Body of pancreas (tissue), 4 donors: ENCODE measurements around the gene DAB1. TPM values are rescaled to one million over a fixed set of nuclear protein-coding genes. Genes with fewer than 3 reads are reported as not detected.

ENCODE experiments used
- ATAC-seq: fragments of 150-250 bp; one replicate; pipeline ENCODE4 v1.9.1; 2016
- DNase-seq, 4 donors: peaks; one replicate each; pipeline ENCODE4 v3.0.0-alpha.2; 2019
- H3K27ac ChIP-seq, 4 donors: fragments of 200-600 bp; sonication (generic); 1 replicate in 3 of 4; 2 replicates in 1 of 4; pipeline versions ENCODE4 v1.5.1 to v1.6.1; 2016 to 2019; ENCODE audit warnings: mild to moderate bottlenecking in 1 of 4, mixed read lengths in 1 of 4, moderate library complexity in 1 of 4
- H3K27me3 ChIP-seq, 2 donors: fragments of 200-600 bp; sonication (generic); one replicate each; pipeline ENCODE4 v1.6.0; 2016; ENCODE audit warnings: mild to moderate bottlenecking in 1 of 2
- H3K36me3 ChIP-seq, 2 donors: fragments of 200-600 bp; sonication (generic); replicated peaks in 1 of 2; 2 replicates each; pipeline ENCODE4 v1.5.1; 2016; ENCODE audit warnings: low read depth in 2 of 2; ENCODE audit not compliant: insufficient read depth in 1 of 2
- H3K4me1 ChIP-seq: fragments of 200-600 bp; sonication (generic); one replicate; pipeline ENCODE4 v1.6.0; 2016
- H3K4me3 ChIP-seq, 2 donors: fragments of 200-600 bp; sonication (generic); 1 replicate in 1 of 2; 2 replicates in 1 of 2; pipeline ENCODE4 v1.5.1; 2016 to 2019
- H3K9me3 ChIP-seq, 3 donors: fragments of 200-600 bp; sonication (generic); 1 replicate in 2 of 3; 2 replicates in 1 of 3; pipeline ENCODE4 v1.5.1; 2016
- POLR2A ChIP-seq, 3 donors: fragments of 450-650 bp; IDR thresholded peaks; one replicate each; pipeline ENCODE4 v1.6.1; 2016; ENCODE audit warnings: antibody characterized with exemption in 3 of 3, mild to moderate bottlenecking in 2 of 3
- WGBS, 2 donors: methylation state at CpG; one replicate each; pipeline ENCODE4 v1.1.5; 2017; 5-methylcytosine and 5-hydroxymethylcytosine counted together
- intact Hi-C: fragments of 100-400 bp; cut with DNase I; formaldehyde crosslinking; loops from one replicate; pipeline ENCODE4 v1.15.1; 2023
- total RNA-seq, 2 donors: library from RNA; depleted of rRNA; stranded (reverse); fragments of >200 nt; gene quantifications; one replicate each; pipeline ENCODE4 v1.1.0, GENCODE V29; 2016
- TF ChIP-seq, protein P1 (sequence below), 7 experiments: fragments of 450-650 bp in 4 of 7; fragments of 200-600 bp in 3 of 7; sonication (generic) in 3 of 7; IDR thresholded peaks; one replicate each; pipeline ENCODE4 v1.5.1; 2016 to 2019; ENCODE audit warnings: antibody characterized with exemption in 7 of 7

Gene DAB1
- total RNA-seq, 2 donors from 2014 or later: under 0.01 TPM; not detected in 1

DNA sequence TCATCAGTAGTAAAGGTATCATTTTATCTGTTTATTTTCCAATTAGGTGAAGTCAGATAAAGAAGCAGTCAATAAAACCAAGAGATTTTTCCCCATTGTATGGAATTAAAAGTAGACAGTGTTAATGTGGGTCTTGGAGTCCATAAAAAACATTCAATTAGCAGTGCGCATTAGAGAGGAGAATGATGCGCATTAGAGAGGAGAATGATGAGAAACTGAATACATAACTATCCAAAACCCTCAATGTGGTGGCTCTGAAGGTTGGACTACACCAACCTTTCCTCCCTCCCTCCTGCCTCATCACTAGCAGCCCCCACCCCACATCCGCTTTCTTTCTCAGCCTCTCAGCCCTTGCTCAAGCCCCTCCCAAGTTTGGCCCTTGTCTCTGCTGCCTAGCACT lies 99.5 kb downstream of the DAB1 start:
- Histone ChIP-seq H3K4me3 (no peak overlapping the region), H3K27me3 (no peaks in the 10 kb centered on the region), H3K4me1 (no peaks in the 10 kb centered on the region), H3K27ac (no peak overlapping the region), H3K9me3 (no peaks in the 10 kb centered on the region), H3K36me3 (no peaks in the 10 kb centered on the region)
- no peak for DNase-seq
- no peak for ATAC-seq
- intact Hi-C loops: no loop called here
- WGBS, 2 donors: 85 to 89% methylated on average over 3 of the region's 3 CpGs
- TF ChIP-seq, protein P1, sequence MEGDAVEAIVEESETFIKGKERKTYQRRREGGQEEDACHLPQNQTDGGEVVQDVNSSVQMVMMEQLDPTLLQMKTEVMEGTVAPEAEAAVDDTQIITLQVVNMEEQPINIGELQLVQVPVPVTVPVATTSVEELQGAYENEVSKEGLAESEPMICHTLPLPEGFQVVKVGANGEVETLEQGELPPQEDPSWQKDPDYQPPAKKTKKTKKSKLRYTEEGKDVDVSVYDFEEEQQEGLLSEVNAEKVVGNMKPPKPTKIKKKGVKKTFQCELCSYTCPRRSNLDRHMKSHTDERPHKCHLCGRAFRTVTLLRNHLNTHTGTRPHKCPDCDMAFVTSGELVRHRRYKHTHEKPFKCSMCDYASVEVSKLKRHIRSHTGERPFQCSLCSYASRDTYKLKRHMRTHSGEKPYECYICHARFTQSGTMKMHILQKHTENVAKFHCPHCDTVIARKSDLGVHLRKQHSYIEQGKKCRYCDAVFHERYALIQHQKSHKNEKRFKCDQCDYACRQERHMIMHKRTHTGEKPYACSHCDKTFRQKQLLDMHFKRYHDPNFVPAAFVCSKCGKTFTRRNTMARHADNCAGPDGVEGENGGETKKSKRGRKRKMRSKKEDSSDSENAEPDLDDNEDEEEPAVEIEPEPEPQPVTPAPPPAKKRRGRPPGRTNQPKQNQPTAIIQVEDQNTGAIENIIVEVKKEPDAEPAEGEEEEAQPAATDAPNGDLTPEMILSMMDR (IDR thresholded peaks at IDR 0.05): no peak
- no peak for TF ChIP-seq POLR2A (IDR thresholded peaks at IDR 0.05)

DNA sequence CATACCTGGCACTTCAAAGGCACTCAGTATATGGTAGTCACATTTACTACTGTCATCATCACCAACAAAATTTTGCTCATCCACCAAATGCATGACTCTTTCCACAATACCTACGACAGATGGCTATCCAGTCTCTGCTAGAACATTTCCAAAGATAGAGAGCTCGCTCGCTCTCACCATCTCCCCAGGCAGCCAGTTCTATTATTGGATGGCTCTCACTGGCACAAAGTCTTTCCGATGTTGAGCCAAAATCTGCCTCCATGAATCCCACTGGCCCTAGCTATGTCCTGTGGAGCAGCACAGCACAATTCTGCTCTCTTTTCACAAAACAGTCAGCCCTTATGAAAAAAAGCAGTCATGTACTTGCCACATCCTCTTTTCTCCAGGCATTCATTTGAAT lies 102.1 kb downstream of the DAB1 start:
- intact Hi-C loops: no loop called here
- WGBS, 2 donors: 75 to 84% methylated on average over 4 of the region's 4 CpGs
- no peak for ATAC-seq

GRCh38 chr1:57319791-57320190 lies 104.1 kb downstream of the DAB1 start:
- Histone ChIP-seq H3K27ac (no peak overlapping the region), H3K9me3 (no peaks in the 10 kb centered on the region), H3K27me3 (no peaks in the 10 kb centered on the region), H3K4me1 (no peaks in the 10 kb centered on the region), H3K36me3 (no peaks in the 10 kb centered on the region), H3K4me3 (no peak overlapping the region)
- TF ChIP-seq, protein P1 (IDR thresholded peaks at IDR 0.05): no peak
- TF ChIP-seq POLR2A (IDR thresholded peaks at IDR 0.05): no peak
- intact Hi-C loops: no loop called here
- DNase-seq (no peak), ATAC-seq (no peak)
- 51 to 56% methylated on average over 3 of the region's 3 CpGs for WGBS, 2 donors

More for the DNA sequence above, 102.1 kb downstream of the DAB1 start:
- TF ChIP-seq, protein P1 (IDR thresholded peaks at IDR 0.05): no peak
- no peak for TF ChIP-seq POLR2A (IDR thresholded peaks at IDR 0.05)
- Histone ChIP-seq H3K4me1 (no peaks in the 10 kb centered on the region), H3K4me3 (no peak overlapping the region), H3K9me3 (no peaks in the 10 kb centered on the region), H3K27me3 (no peaks in the 10 kb centered on the region), H3K36me3 (no peaks in the 10 kb centered on the region), H3K27ac (no peak overlapping the region)
- DNase-seq: no peak

DNA sequence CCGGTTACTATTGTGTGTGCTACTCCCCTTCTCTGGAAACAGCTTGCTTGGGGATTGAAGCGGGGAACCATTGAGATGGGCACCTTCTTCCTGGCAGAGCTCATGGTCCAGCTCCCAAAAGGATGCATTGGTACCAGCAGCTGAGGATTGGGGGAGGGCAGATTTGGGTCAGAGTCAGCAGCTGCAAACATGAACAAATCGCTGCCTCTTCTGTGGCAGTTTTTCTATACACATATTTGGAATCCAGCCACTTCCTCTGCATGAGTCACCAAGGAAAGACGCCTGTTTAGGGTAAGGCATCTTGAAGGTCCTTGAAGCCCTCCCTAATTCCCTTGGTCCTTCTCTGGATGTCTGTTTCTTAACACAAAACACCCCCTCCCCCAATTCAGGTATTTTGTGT lies 104.7 kb downstream of the DAB1 start:
- WGBS, 2 donors: 39 to 54% methylated on average over 4 of the region's 4 CpGs
- ATAC-seq: no peak

GRCh38 chr1:57316861-57317260 lies 107.0 kb downstream of the DAB1 start:
- ATAC-seq (no peak), DNase-seq (no peak)
- H3K4me1 ChIP-seq: no peaks in the 10 kb centered on the region
- H3K4me3 ChIP-seq: no peak overlapping the region
- H3K27ac ChIP-seq: no peak overlapping the region
- TF ChIP-seq, protein P1 (IDR thresholded peaks at IDR 0.05): no peak
- TF ChIP-seq POLR2A (IDR thresholded peaks at IDR 0.05): no peak
- H3K27me3 ChIP-seq: no peaks in the 10 kb centered on the region
- H3K9me3 ChIP-seq: no peaks in the 10 kb centered on the region
- no peaks in the 10 kb centered on the region for H3K36me3 ChIP-seq
- WGBS, 2 donors: 68 to 78% methylated on average over 4 of the region's 4 CpGs
- intact Hi-C loops: no loop called here

More for the DNA sequence above, 104.7 kb downstream of the DAB1 start:
- Histone ChIP-seq H3K9me3 (no peaks in the 10 kb centered on the region), H3K27ac (no peak overlapping the region), H3K4me3 (no peak overlapping the region), H3K36me3 (no peaks in the 10 kb centered on the region), H3K4me1 (no peaks in the 10 kb centered on the region), H3K27me3 (no peaks in the 10 kb centered on the region)
- DNase-seq: no peak
- intact Hi-C loops: no loop called here
- TF ChIP-seq, protein P1 (IDR thresholded peaks at IDR 0.05): no peak
